ENCODE data around the gene DCP2.

- TF ChIP-seq CTCF (IDR thresholded peaks at IDR 0.05) (no peak), POLR2AphosphoS5 (IDR thresholded peaks at IDR 0.05) (no peak), EP300 (IDR thresholded peaks at IDR 0.05) (no peak)
Measured at GRCh38 chr5:113067635-113068344, 91.2 kb downstream of the DCP2 start.
